Progenitor cell of endocrine pancreas (in vitro differentiated cells): ENCODE data around the gene SDF4. TPM values are rescaled to one million over a fixed set of nuclear protein-coding genes. Genes with fewer than 3 reads are reported as not detected.

Source experiments
- DNase-seq: peaks from one replicate; pipeline ENCODE4 v3.0.0; 2021; ENCODE audit warnings: low spot score; ENCODE audit not compliant: unreplicated experiment
- H3K27ac Mint-ChIP-seq: 2 replicates; pipeline ENCODE4 v1.8.0; 2021; ENCODE audit warnings: mild to moderate bottlenecking, moderate library complexity, mixed read lengths
- H3K27me3 Mint-ChIP-seq: 2 replicates; pipeline ENCODE4 v1.8.0; 2021; ENCODE audit warnings: mixed read lengths
- H3K36me3 Mint-ChIP-seq: 2 replicates; pipeline ENCODE4 v1.8.0; 2022; ENCODE audit warnings: mixed read lengths; ENCODE audit not compliant: insufficient read depth
- H3K4me1 Mint-ChIP-seq: 2 replicates; pipeline ENCODE4 v1.8.0; 2021; ENCODE audit warnings: low read depth, mixed read lengths
- H3K4me3 Mint-ChIP-seq: 2 replicates; pipeline ENCODE4 v1.8.0; 2021; ENCODE audit warnings: low read depth, mild to moderate bottlenecking, moderate library complexity, mixed read lengths
- H3K9me3 Mint-ChIP-seq: 2 replicates; pipeline ENCODE4 v1.8.0; 2021; ENCODE audit warnings: low read depth, mixed read lengths
- CTCF ChIP-seq: fragments of 200-600 bp; sonication (generic); IDR thresholded peaks from one replicate; pipeline ENCODE4 v1.5.0; 2021; ENCODE audit warnings: antibody characterized with exemption, mild to moderate bottlenecking; ENCODE audit not compliant: unreplicated experiment
- total RNA-seq: library from RNA; stranded (reverse); gene quantifications from 2 replicates; pipeline ENCODE4 v1.2.1, GENCODE V29; 2021

The SDF4 gene
- total RNA-seq, 1 donor from 2014 or later = 107 TPM

GRCh38 chr1:1223321-1223720, 8.5 kb downstream of the SDF4 start:
- Mint-ChIP-seq H3K4me3 (no peak overlapping the region), H3K4me1 (no peaks in the 10 kb centered on the region), H3K27ac (no peak overlapping the region), H3K9me3 (no peaks in the 10 kb centered on the region), H3K36me3 (peaks cover 16% of the 10 kb centered on the region), H3K27me3 (no peaks in the 10 kb centered on the region)
- DNase-seq = no peak
- TF ChIP-seq CTCF = no peak

GRCh38 chr1:1222575-1223225, 9.1 kb downstream of the SDF4 start:
- peaks cover 16% of the 10 kb centered on the region for H3K36me3 Mint-ChIP-seq
- H3K27me3 Mint-ChIP-seq = no peaks in the 10 kb centered on the region
- no peak for TF ChIP-seq CTCF
- no peaks in the 10 kb centered on the region for H3K9me3 Mint-ChIP-seq
- H3K27ac Mint-ChIP-seq = no peak overlapping the region
- H3K4me1 Mint-ChIP-seq = no peaks in the 10 kb centered on the region
- no peak for DNase-seq
- no peak overlapping the region for H3K4me3 Mint-ChIP-seq

- no peaks in the 10 kb centered on the region for H3K9me3 Mint-ChIP-seq
- TF ChIP-seq CTCF = no peak
- H3K27ac Mint-ChIP-seq = no peak overlapping the region
- H3K4me1 Mint-ChIP-seq = no peaks in the 10 kb centered on the region
- peaks cover 17% of the 10 kb centered on the region for H3K36me3 Mint-ChIP-seq
- DNase-seq = no peak
- H3K4me3 Mint-ChIP-seq = no peak overlapping the region
- no peaks in the 10 kb centered on the region for H3K27me3 Mint-ChIP-seq
Observed at GRCh38 chr1:1221887-1222574, 9.8 kb downstream of the SDF4 start.

- no peaks in the 10 kb centered on the region for H3K27me3 Mint-ChIP-seq
- H3K4me3 Mint-ChIP-seq = no peak overlapping the region
- peaks cover 19% of the 10 kb centered on the region for H3K36me3 Mint-ChIP-seq
- no peak for DNase-seq
- H3K27ac Mint-ChIP-seq = no peak overlapping the region
- TF ChIP-seq CTCF = no peak
- no peaks in the 10 kb centered on the region for H3K9me3 Mint-ChIP-seq
- H3K4me1 Mint-ChIP-seq = no peaks in the 10 kb centered on the region
Observed at GRCh38 chr1:1220197-1220596, 11.6 kb downstream of the SDF4 start.

GRCh38 chr1:1219341-1219740, 12.5 kb downstream of the SDF4 start:
- Mint-ChIP-seq H3K27ac (no peak overlapping the region), H3K36me3 (peaks cover 19% of the 10 kb centered on the region), H3K9me3 (no peaks in the 10 kb centered on the region), H3K27me3 (no peaks in the 10 kb centered on the region), H3K4me3 (no peak overlapping the region), H3K4me1 (no peaks in the 10 kb centered on the region)
- no peak for DNase-seq
- TF ChIP-seq CTCF = no peak
